PC-3 (cell line): ENCODE results near the gene AFG1L.

Experiments
- EZH2 ChIP-seq: fragments of 300-600 bp; sonication (generic); IDR thresholded peaks from one replicate; pipeline ENCODE4 v1.6.1; 2017; ENCODE audit warnings: antibody characterized with exemption, mild to moderate bottlenecking, low read length; ENCODE audit not compliant: unreplicated experiment
- EZH2phosphoT487 ChIP-seq: fragments of 300-600 bp; sonication (generic); IDR thresholded peaks from 2 replicates; pipeline ENCODE4 v1.6.1; 2018; ENCODE audit warnings: mild to moderate bottlenecking, antibody characterized with exemption, low read length, borderline replicate concordance
- TF ChIP-seq, protein P1 (sequence below): fragments of 300-600 bp; sonication (generic); conservative IDR thresholded peaks from 2 replicates; pipeline ENCODE4 v1.5.1; 2017; ENCODE audit warnings: antibody characterized with exemption, low read depth, mild to moderate bottlenecking, low read length

- TF ChIP-seq, protein P1, sequence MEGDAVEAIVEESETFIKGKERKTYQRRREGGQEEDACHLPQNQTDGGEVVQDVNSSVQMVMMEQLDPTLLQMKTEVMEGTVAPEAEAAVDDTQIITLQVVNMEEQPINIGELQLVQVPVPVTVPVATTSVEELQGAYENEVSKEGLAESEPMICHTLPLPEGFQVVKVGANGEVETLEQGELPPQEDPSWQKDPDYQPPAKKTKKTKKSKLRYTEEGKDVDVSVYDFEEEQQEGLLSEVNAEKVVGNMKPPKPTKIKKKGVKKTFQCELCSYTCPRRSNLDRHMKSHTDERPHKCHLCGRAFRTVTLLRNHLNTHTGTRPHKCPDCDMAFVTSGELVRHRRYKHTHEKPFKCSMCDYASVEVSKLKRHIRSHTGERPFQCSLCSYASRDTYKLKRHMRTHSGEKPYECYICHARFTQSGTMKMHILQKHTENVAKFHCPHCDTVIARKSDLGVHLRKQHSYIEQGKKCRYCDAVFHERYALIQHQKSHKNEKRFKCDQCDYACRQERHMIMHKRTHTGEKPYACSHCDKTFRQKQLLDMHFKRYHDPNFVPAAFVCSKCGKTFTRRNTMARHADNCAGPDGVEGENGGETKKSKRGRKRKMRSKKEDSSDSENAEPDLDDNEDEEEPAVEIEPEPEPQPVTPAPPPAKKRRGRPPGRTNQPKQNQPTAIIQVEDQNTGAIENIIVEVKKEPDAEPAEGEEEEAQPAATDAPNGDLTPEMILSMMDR, result no peak
- TF ChIP-seq EZH2phosphoT487, result no peak
- no peak for TF ChIP-seq EZH2
Measured at GRCh38 chr6:108543175-108543940, 248.5 kb downstream of the AFG1L start.
